ENCODE data around the gene XIRP1.
"Not testable (repeated sequence)": the region's sequence is repeated elsewhere in the genome, so short reads cannot be mapped to it uniquely, and the experiment has no call there.

The XIRP1 gene, protein sequence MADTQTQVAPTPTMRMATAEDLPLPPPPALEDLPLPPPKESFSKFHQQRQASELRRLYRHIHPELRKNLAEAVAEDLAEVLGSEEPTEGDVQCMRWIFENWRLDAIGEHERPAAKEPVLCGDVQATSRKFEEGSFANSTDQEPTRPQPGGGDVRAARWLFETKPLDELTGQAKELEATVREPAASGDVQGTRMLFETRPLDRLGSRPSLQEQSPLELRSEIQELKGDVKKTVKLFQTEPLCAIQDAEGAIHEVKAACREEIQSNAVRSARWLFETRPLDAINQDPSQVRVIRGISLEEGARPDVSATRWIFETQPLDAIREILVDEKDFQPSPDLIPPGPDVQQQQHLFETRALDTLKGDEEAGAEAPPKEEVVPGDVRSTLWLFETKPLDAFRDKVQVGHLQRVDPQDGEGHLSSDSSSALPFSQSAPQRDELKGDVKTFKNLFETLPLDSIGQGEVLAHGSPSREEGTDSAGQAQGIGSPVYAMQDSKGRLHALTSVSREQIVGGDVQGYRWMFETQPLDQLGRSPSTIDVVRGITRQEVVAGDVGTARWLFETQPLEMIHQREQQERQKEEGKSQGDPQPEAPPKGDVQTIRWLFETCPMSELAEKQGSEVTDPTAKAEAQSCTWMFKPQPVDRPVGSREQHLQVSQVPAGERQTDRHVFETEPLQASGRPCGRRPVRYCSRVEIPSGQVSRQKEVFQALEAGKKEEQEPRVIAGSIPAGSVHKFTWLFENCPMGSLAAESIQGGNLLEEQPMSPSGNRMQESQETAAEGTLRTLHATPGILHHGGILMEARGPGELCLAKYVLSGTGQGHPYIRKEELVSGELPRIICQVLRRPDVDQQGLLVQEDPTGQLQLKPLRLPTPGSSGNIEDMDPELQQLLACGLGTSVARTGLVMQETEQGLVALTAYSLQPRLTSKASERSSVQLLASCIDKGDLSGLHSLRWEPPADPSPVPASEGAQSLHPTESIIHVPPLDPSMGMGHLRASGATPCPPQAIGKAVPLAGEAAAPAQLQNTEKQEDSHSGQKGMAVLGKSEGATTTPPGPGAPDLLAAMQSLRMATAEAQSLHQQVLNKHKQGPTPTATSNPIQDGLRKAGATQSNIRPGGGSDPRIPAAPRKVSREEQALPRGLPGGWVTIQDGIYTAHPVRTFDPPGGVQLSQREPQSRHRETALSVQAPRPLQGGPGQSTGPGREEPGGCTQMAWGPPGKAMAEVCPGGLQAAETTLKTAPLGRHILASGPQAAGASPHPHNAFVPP (N-terminal part only)

DNA sequence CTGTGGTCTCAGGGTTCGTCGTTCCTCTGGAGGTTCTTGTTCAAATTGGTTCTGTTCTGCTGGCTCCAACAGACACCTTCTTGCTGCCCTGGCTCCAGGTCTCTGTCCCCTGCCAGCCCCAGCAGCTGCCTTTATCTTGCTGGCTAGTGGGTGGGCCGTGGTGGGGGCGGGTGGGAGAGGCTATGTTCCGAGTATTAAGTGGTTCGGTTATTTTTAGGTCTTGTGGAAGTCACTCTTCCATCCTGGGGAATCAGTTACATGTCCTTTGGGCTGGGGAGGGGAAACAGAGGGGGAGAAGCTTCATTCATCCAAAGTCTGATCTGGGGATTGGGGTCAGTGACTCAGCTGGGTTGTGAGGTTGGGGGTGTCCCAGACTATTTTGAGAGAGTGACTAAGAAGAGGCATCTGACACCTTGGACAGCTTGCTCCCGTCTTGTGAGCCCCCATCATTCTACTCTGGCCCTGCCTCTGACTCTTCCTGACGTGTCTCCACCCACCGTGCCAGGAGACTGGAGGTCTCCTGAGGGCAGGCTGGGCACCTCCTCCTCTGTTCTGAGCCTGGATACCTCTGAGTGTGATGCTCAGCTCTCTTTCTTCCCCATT, at the start of gene XIRP1:
Gene XIRP1 (minus strand): TSS at position 106 of the 603 bp plus-strand sequence. CDS start 3,150 bp downstream, outside the sequence.
- no peak for DNase-seq

DNA sequence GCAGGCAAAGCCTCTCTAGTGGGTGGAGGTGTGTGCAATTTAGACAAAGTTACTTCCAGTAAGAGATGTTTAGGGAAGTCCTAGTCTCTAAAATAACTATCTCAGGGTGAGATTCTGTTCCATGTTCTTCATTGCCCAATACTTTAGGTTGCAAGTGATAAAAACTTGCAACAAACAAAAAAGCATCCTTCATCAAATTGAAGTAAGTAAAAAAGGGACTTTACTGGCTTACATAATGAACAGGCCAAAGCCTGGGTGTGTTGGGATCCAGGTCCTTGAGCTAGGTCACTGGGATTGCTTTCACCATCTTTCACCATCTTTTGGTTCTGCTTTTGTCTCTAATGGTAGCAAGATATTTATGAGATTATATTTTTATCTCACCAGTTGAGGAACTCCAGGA, 49.2 kb upstream of the XIRP1 start:
- DNase-seq, result no peak

DNA sequence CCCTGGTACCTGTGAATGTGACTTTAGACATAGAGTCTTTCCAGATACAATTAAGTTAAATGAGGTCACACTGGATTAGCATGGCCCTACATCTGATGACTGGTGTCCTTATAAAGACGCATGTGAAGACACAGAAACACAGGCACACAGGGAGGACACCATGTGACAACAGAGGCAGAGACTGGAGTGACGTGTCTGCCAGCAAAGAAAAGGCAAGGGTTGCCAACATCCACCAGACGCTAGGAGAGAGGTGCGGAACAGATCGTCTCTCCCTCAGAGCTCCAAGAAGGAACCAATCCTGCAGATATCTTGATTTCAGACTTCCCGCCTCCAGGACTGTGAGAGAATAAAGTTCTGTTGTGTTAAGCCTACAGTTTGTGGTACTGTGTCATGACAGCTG, 44.6 kb upstream of the XIRP1 start:
- no peak for DNase-seq

DNA sequence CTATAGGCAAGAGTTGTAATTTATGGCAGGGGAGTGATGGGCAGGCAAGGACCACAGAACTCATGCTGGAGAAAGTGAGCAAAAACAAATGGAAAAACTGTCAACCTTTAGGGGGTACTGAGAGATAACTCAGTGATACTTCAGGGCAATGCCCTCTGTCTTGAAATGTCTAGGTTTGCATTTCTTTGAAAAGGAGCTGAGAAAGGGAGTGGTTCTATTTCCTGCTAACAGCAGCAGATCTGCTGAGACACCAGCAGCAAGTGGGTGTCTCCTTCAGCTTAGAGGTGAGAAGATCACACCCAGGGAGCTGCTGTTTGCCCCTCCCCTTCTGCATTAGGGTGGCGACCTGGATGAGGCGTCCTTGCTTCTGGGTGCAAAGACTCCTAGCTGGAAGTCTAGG, 42.3 kb upstream of the XIRP1 start:
- no peak for DNase-seq

DNA sequence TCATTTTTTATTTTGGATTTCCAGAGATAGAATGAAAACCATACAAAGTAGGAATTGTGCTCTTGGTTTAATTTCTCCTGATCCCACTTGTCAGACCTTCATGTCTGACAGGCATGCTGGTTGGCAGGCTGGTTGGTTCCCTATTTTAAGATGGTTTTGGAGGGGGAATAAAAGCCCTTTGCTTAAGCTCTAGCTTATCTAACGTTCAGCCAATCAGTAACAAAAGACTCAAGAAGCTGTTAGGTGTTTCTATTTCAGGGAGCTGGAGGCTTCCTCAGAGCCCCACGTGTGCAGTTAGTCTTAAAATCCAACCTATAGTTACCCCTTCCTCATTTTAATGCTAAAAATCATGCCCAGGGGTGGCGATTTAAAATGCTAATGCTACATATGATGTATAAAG, 40.5 kb upstream of the XIRP1 start:
- DNase-seq, result no peak

DNA sequence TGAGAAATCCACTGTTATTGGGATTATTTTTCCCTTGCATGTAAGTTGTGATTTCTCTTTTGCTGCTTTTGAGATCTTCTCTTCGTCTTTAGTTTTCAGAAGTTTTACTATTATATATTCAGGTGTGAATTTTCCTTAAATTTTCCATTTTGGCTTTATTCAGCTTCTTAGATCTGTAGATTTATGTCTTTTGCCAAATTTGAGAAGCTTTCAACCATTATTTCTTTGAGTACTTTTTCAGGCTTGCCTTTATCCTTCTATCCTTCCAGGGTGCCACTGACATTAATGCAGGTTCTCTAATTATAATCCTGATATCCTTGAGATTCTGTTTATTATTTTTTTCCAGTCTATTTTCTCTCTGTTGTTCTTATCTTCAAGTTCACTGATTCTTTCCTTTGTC, 38.1 kb upstream of the XIRP1 start:
- DNase-seq, result no peak

DNA sequence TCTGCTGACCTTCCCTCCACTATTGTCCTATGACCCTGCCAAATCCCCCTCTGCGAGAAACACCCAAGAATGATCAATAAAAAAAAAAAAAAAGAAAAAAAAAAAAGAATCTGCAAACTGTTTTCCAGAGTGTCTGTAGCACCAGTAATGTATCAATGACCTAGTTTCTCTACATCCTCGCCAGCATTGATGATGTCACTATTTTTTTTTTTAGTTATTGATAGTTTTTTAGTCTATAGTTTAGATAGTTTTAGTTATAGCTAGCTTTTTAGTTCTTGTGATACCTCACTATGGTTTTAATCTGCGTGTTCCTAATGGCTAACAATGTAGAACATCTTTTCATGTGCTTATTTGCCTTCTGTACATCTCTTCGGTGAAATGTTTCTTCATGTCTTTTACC, 36.1 kb upstream of the XIRP1 start:
- DNase-seq, result no peak

DNA sequence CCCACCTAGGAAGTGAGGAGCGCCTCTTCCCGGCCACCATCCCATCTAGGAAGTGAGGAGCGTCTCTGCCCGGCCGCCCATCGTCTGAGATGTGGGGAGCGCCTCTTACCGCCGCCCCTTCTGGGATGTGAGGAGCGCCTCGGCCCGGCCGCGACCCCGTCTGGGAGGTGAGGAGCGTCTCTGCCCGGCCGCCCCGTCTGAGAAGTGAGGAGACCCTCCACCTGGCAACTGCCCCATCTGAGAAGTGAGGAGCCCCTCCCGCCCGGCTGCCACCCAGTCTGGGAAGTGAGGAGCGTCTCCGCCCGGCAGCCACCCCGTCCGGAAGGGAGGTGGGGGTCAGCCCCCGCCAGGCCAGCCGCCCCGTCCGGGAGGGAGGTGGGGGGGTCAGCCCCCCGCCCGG, 35.2 kb upstream of the XIRP1 start:
- DNase-seq, result not testable (repeated sequence)

DNA sequence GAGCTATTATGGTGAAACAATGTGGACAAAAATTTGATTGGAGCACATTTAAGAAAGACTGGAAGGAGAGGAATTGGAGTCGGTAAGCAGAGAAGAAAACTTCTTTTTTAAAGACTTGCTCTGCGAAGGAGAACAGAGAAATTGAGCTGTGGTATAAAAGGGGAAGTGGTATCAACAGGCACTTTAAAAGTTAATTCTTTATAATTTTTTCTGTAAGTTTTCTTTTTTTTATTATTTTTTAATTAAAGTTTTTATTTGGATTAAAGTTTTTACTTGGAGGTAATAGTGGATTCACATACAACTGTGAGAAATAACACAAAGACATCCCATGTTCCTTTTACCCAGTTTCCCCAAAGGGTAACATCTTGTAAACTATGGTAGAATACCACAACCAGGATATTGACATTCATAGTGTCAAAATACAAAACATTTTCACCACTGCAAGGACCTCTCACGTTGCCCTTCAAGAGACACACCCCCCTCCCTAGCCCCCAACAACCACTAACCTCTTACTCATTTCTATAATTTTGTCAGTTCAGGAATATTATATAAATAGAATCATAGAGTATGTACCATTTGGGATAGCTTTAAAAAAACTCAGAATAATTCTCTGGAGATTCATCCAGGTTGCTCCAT, 33.8 kb upstream of the XIRP1 start:
- no peak for DNase-seq

DNA sequence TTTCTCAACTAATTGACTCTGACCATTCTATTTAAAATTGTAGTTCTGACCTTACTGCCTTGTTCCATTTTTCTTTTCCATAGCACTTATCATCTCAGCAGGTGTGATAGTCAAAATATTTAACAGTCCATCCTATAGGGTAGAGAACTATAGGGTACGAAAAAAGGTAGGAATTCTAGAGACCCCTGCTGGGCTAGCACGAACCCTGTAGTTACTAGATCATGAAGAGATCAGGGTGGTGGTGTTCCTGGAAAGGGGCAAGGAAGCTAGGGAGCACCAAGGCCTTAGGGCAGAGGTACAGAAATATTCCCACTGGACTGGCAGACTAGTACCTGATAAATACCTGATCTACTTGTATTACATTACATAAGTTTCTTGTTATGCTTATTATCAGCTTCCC, 31.9 kb upstream of the XIRP1 start:
- DNase-seq, result no peak

DNA sequence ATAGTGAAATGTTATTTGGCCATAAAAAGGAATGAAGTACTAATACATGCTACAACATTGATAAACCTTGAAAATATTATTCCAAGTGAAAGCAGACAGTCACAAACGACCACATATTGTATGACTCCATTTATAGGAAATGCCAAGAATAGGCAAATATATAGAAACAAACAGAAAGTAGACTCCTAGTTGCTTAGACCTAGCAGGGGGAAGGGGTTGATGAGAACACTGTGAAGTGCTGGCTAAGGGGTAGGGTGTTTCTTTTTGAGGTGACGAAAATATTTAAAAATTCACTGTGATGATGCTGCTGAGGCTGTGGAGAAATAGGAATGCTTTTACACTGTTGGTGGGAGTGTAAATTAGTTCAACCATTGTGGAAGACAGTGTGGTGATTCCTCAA, 30.5 kb upstream of the XIRP1 start:
- no peak for DNase-seq

DNA sequence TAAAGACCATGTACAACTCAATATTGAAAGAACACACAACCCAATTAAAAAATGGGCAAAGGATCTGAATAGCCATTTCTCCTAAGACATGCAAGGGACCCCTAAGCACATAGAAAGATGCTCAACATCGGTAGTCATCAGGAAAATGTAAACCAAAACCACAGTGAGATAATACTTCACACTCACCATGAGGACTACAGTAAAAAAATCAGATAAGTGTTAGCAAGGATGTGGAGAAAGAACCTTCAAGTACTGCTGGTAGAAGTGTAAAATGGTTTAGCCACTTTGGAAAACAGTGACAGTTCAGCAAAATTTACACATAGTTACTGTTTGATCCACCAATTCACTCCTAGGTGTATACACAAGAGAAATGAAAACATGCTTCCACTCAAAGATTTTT, 30.1 kb upstream of the XIRP1 start:
- no peak for DNase-seq

DNA sequence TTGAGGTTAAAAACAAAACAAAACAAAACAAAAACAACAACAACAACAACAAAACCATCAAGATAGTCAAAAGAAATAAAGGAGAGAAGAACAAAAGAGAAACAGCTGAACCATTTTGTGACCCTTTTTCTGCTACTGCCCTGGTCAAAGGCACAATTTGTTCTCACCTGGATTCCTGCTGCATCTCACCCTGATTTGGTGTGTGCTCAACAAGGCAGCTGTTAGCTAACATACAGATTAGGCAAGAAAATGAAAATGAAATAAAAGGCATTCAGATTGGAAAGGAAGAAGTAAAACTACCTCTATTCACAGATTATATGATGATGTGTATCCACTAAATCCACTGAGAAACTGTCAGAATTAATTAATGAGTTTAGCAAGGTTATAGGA, 28.7 kb upstream of the XIRP1 start:
- DNase-seq, result no peak

DNA sequence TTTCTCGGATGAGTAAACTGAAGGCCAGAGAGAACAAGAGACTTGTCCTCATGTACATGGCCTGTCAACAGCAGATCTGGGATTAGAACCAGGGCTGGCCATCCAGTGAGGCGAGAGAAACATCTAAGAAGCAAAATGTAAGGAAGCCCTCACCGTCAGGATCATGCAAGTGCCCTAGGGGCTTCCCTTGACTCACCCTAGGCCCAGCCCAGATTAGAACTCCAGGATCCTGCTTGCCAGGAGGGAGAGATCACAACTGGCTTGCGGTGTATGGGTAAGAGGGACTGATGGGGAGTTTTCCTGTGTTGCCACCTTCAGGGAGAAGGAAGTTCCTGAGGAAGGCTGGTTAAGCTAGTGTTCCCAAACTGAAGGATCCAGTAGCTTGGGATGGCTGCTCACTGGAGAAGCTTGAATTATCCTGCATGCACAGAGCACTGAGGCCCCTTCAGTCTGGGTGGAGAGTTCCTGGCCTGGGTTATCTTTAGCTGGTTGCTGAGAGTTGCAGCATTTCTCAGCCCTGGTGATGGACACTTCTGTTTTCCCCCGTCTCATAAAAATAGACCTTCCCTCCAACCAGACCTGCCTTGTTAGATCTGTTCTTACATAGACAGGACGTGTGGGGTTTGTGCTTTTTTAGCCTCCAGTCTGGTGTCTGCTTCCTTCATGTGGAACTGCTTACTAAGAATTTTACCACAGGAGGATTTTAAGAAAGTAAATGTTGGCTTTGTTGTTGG, 28.2 kb upstream of the XIRP1 start:
- DNase-seq, result no peak

DNA sequence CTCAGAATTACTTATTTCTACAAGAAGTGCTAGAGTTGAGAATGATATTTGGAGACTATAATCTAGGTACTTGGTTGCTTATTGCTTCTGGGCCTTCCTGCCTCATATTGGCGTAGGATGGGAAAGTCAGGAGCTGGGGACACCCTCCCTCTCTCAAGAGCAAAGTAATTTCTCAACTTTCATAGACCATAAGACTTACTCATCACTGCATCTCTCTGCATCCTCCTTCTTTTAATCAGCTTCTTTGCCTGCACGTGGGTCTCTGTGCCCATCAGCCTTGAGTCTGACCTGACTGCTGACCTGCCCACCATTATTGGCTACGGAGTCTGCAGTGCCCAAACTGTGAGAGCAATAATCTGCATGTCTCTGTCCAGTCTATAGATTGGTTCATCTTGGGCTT, 27.3 kb upstream of the XIRP1 start:
- no peak for DNase-seq

DNA sequence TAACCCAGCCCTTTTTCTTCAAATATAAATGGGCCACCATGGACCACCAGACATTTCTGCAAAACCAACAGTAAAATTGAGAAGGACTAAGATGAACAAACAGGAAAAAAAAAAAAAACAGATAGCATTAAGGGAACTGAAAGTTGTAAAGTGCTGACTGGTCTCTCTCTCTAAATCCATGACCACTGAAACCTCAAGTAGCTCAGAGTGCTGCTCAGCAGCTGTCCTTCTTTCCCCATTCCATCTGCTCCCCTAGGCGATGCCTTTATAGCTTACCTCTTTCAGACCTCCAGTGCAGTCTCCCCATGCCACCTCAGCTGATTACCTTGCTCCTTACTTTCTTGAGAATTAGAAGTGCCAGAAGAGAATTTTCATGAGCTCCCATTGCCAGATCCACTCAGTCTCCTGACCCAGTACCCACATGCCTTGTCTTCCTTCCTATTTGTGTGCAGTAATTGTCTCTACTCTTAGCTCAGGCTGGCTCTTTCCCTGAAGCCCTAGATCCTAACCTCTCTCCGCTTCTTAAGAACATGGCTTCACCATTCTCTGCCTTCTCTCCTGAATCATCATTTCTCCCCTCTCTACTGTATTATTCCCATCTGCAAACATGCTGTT, 23.9 kb upstream of the XIRP1 start:
- no peak for DNase-seq

DNA sequence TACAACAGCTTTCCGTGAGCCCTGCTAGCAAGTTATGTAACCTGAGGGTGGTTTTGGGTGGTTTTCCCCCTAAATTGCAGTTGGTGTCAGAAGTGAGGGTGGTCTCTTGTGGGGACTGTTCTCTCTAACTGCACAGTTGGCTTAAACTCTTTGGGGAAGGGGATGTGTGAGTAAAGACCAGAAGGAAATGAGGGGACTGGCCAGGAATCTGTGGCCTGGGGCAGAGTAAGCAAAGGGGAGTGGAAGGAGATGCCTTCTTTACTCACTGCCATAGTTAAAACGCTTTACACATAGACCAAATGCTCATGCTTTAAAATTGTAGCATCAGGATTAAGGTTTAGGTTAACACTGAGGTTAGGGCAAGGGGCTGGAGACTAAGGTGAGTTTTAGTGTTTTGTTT, 21.2 kb upstream of the XIRP1 start:
- no peak for DNase-seq

DNA sequence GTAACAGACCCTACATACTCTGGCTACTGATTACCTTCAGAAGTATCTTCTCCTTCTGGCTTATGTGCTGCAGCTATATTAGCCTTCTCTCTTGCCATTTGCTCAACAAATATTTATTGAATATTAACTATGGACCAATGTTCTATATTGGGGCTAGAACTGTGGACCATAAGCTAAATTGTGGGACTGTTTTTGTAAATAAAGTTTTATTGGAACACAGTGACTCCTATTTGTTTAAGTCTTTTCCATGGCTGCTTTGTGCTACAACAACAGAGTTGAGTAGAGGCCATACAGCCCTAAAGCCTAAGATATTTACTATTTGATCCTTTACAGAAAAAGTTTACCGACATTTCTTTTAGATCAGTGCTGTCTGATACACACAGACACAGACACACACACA, 20.3 kb upstream of the XIRP1 start:
- no peak for DNase-seq

DNA sequence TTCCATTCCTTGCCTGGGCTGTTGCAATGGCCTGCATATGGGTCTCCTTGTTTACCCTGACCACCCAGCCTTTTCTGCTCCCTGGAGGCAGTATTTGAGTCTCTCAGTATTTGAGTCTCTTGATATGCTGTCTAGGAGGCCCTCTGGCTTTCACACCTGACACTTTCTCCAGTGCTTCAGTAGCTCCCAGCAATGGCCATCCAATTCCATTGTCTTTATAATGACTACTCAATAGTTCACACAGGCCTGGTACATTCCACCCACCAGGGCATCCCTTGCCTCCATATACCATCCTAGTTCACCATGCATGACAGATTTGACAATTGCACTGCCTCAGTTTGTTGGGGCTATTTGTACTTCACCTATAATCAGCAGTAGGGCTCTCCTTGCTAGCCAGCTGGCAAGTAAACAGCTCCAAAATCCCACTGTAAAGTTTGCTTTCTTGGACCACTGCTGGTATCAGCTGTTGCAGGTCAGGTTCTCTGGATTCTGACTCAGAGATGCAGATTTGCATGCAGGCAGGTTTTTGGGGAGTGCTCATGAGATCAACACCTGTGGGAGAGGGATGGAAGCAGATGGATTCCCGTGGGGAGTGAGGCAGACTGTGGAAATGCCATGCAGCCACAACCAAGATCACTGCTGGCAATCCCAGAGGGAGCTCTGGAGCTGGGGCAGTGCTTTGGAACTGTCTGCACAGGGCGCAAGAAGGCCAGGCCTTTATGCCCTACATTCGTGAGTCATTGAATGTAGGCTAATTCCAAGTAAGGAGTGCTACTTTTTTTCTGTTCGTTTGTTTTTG, 19.1 kb upstream of the XIRP1 start:
- DNase-seq, result no peak

DNA sequence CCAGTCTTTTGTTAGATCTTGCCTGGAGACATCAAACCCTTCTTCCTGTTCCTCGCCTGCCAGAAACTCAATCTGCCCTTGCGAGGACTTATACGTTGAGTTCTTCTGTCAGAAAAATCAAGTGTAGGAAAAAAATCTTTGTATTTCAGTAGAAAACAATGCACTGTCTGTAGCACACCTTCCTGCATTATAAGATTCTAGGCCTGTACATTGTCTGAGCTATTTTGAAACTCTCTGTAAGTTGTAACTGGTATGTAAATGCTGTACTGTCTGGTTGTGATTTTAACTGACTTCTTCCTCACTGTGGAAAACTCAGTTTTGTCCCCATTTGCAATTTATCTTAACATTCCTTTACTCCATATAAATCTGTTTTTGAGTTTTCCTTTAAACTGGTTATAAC, 17.7 kb upstream of the XIRP1 start:
- DNase-seq, result no peak
